Activated T-cell treated with anti-CD3 and anti-CD28 coated beads, Interleukin-2, amount 50 U/mL, for 24 hours (primary cell): ENCODE results near the gene CLDN4.
"Not testable (repeated sequence)": the region's sequence is repeated elsewhere in the genome, so short reads cannot be mapped to it uniquely, and the experiment has no call there.

Experiments
- DNase-seq: peaks from one replicate; pipeline ENCODE4 v3.0.0-alpha.2; 2020
- H3K27ac Mint-ChIP-seq: 2 replicates; pipeline ENCODE4 v1.8.0; 2020; ENCODE audit warnings: mild to moderate bottlenecking, mixed read lengths
- H3K27me3 Mint-ChIP-seq: 2 replicates; pipeline ENCODE4 v1.8.0; 2020; ENCODE audit warnings: mixed read lengths
- H3K36me3 Mint-ChIP-seq: 2 replicates; pipeline ENCODE4 v1.8.0; 2020; ENCODE audit warnings: low read depth, mixed read lengths
- H3K4me1 Mint-ChIP-seq: 2 replicates; pipeline ENCODE4 v1.8.0; 2020; ENCODE audit warnings: low read depth, mixed read lengths
- H3K4me3 Mint-ChIP-seq: 2 replicates; pipeline ENCODE4 v1.8.0; 2020; ENCODE audit warnings: mild to moderate bottlenecking, moderate library complexity, mixed read lengths
- H3K9me3 Mint-ChIP-seq: 2 replicates; pipeline ENCODE4 v1.8.0; 2020; ENCODE audit warnings: mixed read lengths

Gene CLDN4

DNA sequence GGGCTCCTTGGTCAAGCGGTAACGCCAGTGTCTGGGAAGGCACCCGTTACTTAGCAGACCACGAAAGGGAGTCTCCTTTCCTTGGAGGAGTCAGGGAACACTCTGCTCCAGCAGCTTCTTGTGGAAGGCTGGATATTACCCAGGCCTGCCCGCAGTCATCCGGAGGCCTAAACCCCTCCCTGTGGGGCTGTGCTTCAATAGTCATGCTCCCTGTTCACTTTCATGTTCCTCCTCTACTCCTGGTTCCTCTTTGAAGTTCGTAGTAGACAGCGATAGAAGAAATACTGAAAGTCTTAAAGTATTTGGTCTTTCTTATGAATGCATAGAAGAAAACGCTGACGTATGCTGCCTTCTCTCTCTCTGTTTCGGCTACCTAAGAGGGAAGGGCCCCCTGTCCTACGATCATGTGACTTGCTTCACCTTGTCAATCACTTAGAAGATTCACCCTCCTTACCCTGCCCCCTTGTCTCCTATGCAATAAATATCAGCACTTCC is 15.0 kb downstream of the CLDN4 start:
- not testable (repeated sequence) for DNase-seq, H3K27ac Mint-ChIP-seq, H3K9me3 Mint-ChIP-seq, H3K4me3 Mint-ChIP-seq, H3K27me3 Mint-ChIP-seq, H3K36me3 Mint-ChIP-seq
- peaks cover 21% of the 10 kb centered on the region for H3K4me1 Mint-ChIP-seq

DNA sequence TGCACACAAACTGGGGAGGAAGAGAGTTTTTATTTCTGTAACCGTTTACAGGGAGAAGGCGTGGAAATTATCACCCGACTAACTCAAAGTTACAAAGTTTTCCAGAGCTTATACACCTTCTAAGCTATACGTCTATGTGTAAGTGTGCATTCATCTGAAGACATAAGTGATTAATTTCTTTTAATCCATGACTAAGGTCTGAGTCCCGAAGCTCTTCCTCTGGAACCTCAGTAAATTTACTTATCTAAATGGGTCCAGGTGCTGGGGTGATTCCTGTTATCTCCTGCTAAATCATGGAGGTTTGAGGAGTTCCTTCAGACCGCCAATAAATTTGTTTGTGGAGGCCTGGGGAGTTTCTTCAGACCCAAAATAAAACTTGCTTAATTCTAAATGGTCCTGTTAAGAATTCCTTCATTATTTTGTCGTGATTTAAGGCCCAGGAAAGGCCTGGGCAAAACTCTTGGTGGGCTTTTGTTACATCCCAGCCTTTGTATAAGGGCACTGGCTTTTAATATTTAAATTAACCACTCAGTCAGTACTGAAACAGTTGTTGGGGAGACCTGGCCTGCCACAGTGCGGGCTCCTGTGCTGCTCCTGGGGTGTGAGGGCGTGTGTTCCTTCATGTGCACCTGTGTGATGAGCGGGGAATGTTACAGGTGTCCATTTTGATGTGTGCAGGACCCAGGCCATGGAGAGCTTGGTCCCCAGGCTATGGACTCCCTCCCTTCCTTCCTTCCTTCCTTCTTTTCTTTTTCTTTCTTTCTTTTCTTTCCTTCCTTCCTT is 17.3 kb downstream of the CLDN4 start:
- peaks cover 8% of the 10 kb centered on the region for H3K27me3 Mint-ChIP-seq
- no peak overlapping the region for H3K27ac Mint-ChIP-seq
- peaks cover 32% of the 10 kb centered on the region for H3K4me1 Mint-ChIP-seq
- DNase-seq = no peak
- no peaks in the 10 kb centered on the region for H3K9me3 Mint-ChIP-seq
- H3K36me3 Mint-ChIP-seq = no peaks in the 10 kb centered on the region
- no peak overlapping the region for H3K4me3 Mint-ChIP-seq

- no peaks in the 10 kb centered on the region for H3K36me3 Mint-ChIP-seq
- peaks cover 26% of the 10 kb centered on the region for H3K27me3 Mint-ChIP-seq
- H3K4me1 Mint-ChIP-seq = peaks cover 32% of the 10 kb centered on the region
- no peaks in the 10 kb centered on the region for H3K9me3 Mint-ChIP-seq
- peak overlapping the region; percentile 44 for H3K27ac Mint-ChIP-seq
- DNase-seq = no peak
- no peak overlapping the region for H3K4me3 Mint-ChIP-seq
These were observed 20.0 kb downstream of the CLDN4 start for GRCh38 chr7:73850781-73851207.

DNA sequence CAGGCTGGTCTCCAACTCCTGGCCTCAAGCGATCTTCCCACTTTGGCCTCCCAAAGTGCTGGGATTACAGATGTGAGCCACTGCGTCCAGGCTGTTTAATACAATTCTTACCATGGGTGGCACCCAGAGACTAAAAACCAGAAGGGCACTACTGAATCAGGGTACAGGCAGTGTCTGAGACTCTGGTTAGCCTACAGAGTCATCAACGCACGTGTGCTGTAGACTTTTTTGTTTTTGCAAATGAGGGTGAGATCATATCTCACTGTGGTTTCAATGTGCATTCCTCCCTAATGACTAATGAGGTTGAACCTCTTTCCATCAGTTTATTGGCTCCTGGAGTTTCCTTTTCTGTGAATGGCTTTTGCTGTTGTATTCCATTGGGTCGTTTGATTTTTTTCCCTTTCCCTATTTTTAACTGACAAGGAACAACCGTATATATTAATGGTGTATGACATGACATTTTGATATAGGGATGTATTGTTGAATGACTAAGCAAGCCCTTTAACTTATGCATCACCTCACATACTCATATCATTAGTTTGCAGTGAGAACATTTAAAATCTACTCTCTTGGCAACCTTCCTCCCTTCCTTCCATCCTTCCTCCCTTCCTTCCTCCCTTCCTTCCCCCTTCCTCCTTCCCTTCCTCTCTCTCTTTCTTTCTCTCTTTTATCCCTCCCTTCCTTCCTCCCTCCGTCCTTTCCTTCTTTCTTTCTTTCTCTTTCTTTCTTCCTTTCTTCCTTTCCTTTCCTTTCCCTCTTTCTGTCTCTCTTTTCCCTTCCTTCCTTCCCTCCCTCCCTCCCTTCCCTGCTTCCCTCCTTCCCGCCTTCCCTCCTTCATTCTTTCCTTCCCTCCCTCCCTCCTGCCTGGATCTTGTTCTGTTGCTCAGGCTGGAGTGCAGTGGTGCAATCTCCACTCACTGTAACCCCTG is 20.9 kb downstream of the CLDN4 start:
- no peak overlapping the region for H3K4me3 Mint-ChIP-seq
- peak overlapping the region; percentile 92 for H3K27ac Mint-ChIP-seq
- no peaks in the 10 kb centered on the region for H3K36me3 Mint-ChIP-seq
- no peaks in the 10 kb centered on the region for H3K9me3 Mint-ChIP-seq
- H3K4me1 Mint-ChIP-seq = peaks cover 33% of the 10 kb centered on the region
- peak; percentile 37 for DNase-seq
- peaks cover 29% of the 10 kb centered on the region for H3K27me3 Mint-ChIP-seq

GRCh38 chr7:73852500-73852899 is 21.7 kb downstream of the CLDN4 start:
- Mint-ChIP-seq H3K27ac (no peak overlapping the region), H3K27me3 (peaks cover 36% of the 10 kb centered on the region), H3K4me1 (peaks cover 33% of the 10 kb centered on the region), H3K9me3 (no peaks in the 10 kb centered on the region), H3K4me3 (no peak overlapping the region), H3K36me3 (no peaks in the 10 kb centered on the region)
- no peak for DNase-seq

- Mint-ChIP-seq H3K4me3 (no peak overlapping the region), H3K27me3 (peaks cover 34% of the 10 kb centered on the region), H3K9me3 (no peaks in the 10 kb centered on the region), H3K4me1 (peaks cover 14% of the 10 kb centered on the region), H3K36me3 (no peaks in the 10 kb centered on the region), H3K27ac (no peak overlapping the region)
- no peak for DNase-seq
These were observed 26.1 kb downstream of the CLDN4 start for GRCh38 chr7:73856941-73857340.

GRCh38 chr7:73858807-73859206 is 28.0 kb downstream of the CLDN4 start:
- H3K4me1 Mint-ChIP-seq = peaks cover 8% of the 10 kb centered on the region
- no peak for DNase-seq

GRCh38 chr7:73860859-73861258 is 30.1 kb downstream of the CLDN4 start, which contains the start of gene TMEM270:
Gene TMEM270, plus strand, starts transcription at chr7:73861159. Its CDS starts 36 bp downstream, at chr7:73861195.
- no peak for DNase-seq
- Mint-ChIP-seq H3K9me3 (no peaks in the 10 kb centered on the region), H3K27ac (no peak within 1 kb of the TSS), H3K4me1 (peaks cover under 1% of the 10 kb centered on the region), H3K4me3 (no peak within 1 kb of the TSS), H3K36me3 (no peaks in the 10 kb centered on the region), H3K27me3 (peaks cover 16% of the 10 kb centered on the region)

More at GRCh38 chr7:73858807-73859206, 28.0 kb downstream of the CLDN4 start:
- H3K4me3 Mint-ChIP-seq = no peak overlapping the region
- peaks cover 29% of the 10 kb centered on the region for H3K27me3 Mint-ChIP-seq
- no peak overlapping the region for H3K27ac Mint-ChIP-seq
- no peaks in the 10 kb centered on the region for H3K36me3 Mint-ChIP-seq
- H3K9me3 Mint-ChIP-seq = no peaks in the 10 kb centered on the region

DNA sequence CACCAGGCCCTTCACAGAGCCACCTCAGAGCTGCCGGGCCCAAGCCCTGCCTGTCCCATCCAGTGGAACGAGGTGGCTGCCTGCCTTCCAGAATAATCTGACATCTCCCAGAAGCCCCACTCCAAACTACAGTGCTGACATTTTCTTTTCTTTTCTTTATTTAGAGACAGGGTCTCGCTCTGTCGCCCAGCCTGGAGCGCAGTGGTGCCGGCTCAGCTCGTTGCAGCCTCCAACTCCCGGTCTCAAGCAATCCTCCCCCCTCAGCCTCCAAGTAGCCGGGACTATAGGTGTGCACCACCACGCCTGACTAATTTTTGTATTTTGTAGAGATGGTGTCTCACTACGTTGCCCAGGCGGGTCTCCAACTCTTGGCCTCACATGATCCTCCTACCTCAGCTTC is 30.5 kb downstream of the CLDN4 start:
- H3K36me3 Mint-ChIP-seq = no peaks in the 10 kb centered on the region
- H3K27ac Mint-ChIP-seq = no peak overlapping the region

GRCh38 chr7:73864981-73865711 is 34.4 kb downstream of the CLDN4 start:
- no peaks in the 10 kb centered on the region for H3K4me1 Mint-ChIP-seq
- no peak overlapping the region for H3K4me3 Mint-ChIP-seq
- no peaks in the 10 kb centered on the region for H3K36me3 Mint-ChIP-seq
- H3K9me3 Mint-ChIP-seq = no peaks in the 10 kb centered on the region
- H3K27ac Mint-ChIP-seq = no peak overlapping the region
- no peak for DNase-seq
- no peaks in the 10 kb centered on the region for H3K27me3 Mint-ChIP-seq

More for the DNA sequence above, 30.5 kb downstream of the CLDN4 start:
- H3K9me3 Mint-ChIP-seq = no peaks in the 10 kb centered on the region
- H3K4me1 Mint-ChIP-seq = no peaks in the 10 kb centered on the region
- no peak for DNase-seq
- H3K27me3 Mint-ChIP-seq = peaks cover 16% of the 10 kb centered on the region
- no peak overlapping the region for H3K4me3 Mint-ChIP-seq

- Mint-ChIP-seq H3K27me3 (no peaks in the 10 kb centered on the region), H3K36me3 (no peaks in the 10 kb centered on the region), H3K4me1 (no peaks in the 10 kb centered on the region), H3K4me3 (no peak overlapping the region), H3K9me3 (no peaks in the 10 kb centered on the region), H3K27ac (no peak overlapping the region)
- no peak for DNase-seq
These were observed 35.1 kb downstream of the CLDN4 start for GRCh38 chr7:73865738-73866445.

GRCh38 chr7:73866446-73866767 is 35.6 kb downstream of the CLDN4 start:
- H3K27me3 Mint-ChIP-seq = no peaks in the 10 kb centered on the region
- no peaks in the 10 kb centered on the region for H3K36me3 Mint-ChIP-seq
- H3K27ac Mint-ChIP-seq = no peak overlapping the region
- no peak overlapping the region for H3K4me3 Mint-ChIP-seq
- no peaks in the 10 kb centered on the region for H3K9me3 Mint-ChIP-seq
- H3K4me1 Mint-ChIP-seq = no peaks in the 10 kb centered on the region
- DNase-seq = no peak

GRCh38 chr7:73869011-73869798 is 38.4 kb downstream of the CLDN4 start:
- H3K4me3 Mint-ChIP-seq = no peak overlapping the region
- no peak for DNase-seq
- H3K27ac Mint-ChIP-seq = no peak overlapping the region
- H3K4me1 Mint-ChIP-seq = no peaks in the 10 kb centered on the region
- H3K27me3 Mint-ChIP-seq = no peaks in the 10 kb centered on the region
- no peaks in the 10 kb centered on the region for H3K9me3 Mint-ChIP-seq
- no peaks in the 10 kb centered on the region for H3K36me3 Mint-ChIP-seq
